CD4-positive, alpha-beta T cell treated with Interleukin-4 for 1 hour (primary cell): ENCODE results near the gene DGKH.

ENCODE experiments used
- DNase-seq, 2 donors: peaks; one replicate each; pipeline ENCODE4 v3.0.0-alpha.2; 2020 to 2022

Gene DGKH

DNA sequence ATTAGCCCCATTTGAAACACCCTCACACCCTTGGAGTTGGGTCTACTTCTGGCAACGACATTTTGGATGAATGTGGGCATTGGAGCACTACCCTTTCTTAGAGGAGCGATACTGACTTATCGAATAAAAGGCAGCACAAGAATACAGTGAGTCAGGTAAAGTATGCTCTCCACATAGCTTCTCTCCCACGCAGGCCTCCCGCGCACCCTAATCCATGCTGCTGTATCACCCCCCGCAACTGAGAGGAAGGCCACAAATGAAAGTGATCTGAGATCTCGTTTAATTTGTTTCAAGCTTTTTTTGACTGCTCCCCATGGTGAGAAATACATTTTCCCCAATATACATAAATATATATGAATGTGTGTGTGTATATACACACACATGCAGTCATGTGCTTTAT, 198.1 kb downstream of the DGKH start:
- DNase-seq: no peak

DNA sequence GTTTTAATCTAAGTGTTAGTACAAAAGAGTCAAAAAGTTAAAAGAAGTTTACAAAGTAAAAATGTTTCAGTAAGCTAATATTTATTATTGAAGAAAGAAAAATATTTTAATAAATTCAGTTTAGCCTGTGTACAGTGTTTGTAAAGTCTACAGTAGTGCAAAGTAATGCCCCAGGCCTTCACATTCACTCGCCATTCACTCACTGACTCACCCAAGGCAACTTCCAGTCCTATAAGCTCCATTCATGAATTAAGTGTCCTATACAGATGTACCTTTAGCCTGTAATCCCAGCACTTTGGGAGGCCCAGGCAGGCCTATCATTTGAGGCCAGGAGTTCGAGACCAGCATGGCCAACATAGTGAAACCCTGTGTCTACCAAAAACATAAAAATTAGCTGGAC, 199.4 kb downstream of the DGKH start:
- DNase-seq: no peak

DNA sequence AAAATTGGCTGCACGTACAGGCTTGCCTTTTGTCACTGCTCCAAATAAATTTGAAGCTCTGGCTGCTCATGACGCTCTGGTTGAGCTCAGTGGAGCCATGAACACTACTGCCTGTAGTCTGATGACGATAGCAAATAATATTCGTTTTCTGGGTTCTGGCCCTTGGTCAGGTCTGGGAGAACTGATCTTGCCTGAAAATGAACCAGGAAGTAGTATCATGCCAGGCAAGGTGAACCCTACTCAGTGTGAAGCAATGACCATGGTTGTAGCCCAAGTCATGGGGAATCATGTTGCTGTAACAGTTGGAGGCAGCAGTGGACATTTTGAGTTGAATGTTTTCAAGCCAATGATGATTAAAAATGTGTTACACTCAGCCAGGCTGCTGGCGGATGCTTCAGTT, 207.4 kb downstream of the DGKH start:
- DNase-seq: no peak

DNA sequence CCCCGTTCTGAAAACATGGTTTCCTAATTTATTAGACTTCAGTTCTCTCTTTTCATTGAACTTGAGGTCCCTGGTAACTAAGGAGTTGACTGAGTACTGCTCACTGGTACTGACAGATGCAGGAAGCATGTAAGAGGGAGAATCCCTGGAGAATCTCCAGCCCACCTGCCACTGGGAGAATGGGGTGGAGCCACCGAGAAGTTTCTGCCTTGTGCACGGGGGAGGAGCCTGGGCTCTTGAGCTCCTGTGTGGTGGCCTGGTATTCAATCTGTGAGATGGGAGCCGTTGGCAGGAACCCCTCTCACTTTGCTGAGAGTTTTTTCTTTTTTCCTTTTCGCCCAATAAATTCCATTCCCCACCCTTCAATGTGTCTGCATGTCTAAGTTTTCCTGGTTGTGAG, 210.3 kb downstream of the DGKH start:
- no peak for DNase-seq

DNA sequence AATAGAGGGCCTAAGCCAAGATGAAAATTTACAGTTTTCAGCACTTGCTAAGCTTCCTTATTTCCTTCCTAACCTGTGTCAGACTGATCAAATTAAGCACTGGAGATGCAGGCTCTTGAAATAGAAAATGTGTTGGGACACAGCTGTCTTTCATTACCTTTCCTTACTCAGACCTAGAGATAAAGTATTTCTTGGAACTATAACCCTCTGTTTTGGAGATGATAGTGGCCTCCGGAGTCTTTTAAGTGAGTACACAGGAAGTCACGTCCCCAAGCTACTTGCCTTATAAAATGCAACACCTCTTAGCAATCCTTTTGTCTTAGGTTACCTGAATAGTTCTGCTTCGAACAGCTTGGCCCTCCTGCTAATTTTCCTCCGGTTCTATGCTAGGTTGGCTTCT, 211.1 kb downstream of the DGKH start:
- DNase-seq: no peak

DNA sequence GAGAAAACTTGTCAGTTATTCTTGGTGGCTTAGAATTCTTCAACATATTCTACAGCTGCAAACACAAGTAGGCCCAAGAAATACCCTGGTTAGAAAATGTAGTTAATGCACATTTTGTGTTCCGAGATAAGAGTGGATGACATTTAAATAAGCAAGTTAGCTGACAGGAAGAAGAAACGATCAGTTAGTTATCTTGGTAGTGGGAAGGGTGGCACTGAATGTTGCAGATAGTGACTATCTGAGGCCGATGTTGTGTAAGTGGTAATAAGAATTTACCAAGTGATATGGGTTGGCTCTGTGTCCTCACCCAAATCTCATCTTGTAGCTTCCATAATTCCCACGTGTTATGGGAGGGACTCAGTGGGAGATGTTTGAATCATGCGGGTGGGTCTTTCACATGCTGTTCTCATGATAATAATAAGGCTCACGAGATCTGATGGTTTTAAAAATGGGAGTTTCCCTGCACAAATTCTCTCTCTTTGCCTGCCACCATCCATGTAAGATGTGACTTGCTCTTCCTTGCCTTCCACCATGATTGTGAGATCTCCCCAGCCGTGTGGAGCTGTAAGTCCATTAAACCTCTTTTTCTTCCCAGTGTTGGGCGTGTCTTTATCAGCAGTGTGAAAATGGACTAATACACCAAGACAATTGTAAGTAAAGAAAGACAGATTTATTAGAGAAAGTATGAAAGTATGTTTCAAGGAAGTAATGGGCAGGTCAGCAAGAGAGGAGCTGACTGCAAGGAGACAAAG, 212.6 kb downstream of the DGKH start:
- no peak for DNase-seq

DNA sequence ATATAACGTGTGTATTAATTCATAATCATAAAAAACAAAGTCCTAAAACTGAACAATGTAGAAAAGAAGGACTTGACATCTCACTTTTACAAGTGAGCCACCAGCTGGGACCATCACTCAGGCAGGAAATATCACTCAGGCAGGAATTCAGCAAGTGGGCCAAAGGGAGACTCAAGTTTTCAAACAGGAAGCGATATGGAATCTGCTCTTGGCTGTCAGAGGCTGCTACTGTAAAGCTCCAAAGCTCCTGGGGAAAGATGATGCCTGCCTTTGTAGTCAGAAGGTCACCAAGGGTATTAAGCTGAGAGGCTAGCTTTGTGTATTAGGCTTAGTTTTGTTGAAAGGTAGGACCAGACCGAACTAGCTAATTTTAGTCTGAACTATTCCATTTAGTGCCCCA, 218.0 kb downstream of the DGKH start:
- DNase-seq: no peak

DNA sequence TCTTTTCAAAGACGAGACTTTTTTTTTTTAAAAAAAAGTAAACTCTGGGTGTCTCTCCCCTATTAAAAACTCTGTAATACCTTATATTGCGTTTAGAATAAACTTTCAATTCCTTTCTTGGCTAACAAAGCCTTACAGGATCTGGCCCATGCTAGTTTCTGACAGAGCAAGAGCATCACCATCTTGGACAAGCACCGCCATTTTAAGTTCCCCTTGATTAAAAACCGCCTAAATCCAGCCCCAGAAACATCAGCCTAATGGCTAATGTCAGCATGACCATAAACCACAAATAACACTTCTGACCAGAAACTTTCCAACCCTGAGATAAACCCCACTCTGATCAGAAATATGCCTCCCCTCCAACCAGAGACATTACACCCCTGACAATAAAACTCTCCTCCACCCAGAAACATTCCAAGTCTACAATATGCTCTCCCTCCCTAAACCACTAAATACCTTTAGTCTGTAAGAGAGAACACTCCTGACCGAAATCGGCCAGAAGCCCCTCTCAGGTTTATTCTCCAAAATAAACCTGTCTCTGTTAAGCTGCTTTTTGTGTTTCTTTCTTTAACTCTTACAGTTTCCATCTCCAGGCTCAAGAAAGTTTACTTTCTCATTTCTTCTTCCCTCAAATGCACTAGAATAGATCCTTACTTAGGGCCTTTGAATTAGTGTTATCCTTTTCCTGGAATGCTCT, 221.9 kb downstream of the DGKH start:
- DNase-seq: no peak

DNA sequence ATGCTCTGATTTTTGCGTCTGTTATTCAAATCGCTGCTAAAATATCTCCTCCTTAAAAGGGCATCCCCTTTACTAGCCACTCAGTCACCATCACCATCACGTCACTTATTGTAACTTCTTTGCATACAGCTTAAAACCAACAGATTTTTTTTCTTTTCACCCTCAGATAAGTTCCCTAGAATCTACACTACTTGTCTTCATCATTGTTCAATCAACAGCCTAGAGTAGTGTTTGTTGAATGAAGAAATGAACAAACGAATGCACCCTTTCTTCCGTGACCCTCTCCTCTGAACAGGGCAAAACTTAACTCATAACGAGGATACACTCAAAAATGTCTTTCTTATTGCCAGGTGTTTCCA, 222.4 kb downstream of the DGKH start:
- DNase-seq: no peak

DNA sequence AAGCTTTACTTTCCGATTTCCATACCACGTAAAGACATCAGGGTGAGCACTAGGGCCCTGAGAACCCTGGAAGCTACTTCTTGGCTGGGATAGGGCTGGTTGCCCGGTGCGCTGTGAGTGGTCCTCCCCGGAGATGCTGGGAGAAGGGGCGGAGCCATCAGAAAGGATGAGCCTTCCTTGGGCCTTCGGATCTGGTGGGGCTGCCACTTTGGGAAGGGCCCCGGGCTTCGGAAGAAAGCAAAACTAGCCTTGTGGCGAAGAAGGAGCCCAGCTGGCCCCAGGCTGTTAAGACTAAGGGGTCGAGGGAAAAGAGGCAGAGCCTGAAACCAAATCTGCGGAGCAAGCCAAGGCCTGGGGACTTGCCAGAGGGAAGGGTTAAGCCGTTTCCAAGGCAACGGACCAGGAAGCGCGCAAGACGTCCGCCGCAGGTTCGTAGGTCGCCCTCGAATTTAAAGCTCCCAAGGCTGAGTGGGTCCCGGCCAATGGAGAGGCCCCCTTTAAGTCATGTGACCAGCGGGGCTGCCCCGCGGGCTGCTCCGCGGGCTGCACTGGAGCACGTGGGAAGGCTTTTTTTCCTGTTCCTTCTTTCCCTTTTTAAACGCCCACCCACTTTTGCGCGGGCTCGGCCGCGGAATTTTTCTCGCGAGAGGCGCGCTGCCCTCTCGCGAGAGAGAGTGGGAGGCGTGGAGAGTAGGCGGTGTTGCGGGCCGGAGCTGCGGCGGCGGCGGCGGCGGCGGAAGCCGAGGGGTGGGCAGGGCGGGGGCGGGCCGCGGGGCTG, 223.1 kb downstream of the DGKH start:
- DNase-seq: peak; percentile 97 to 98

DNA sequence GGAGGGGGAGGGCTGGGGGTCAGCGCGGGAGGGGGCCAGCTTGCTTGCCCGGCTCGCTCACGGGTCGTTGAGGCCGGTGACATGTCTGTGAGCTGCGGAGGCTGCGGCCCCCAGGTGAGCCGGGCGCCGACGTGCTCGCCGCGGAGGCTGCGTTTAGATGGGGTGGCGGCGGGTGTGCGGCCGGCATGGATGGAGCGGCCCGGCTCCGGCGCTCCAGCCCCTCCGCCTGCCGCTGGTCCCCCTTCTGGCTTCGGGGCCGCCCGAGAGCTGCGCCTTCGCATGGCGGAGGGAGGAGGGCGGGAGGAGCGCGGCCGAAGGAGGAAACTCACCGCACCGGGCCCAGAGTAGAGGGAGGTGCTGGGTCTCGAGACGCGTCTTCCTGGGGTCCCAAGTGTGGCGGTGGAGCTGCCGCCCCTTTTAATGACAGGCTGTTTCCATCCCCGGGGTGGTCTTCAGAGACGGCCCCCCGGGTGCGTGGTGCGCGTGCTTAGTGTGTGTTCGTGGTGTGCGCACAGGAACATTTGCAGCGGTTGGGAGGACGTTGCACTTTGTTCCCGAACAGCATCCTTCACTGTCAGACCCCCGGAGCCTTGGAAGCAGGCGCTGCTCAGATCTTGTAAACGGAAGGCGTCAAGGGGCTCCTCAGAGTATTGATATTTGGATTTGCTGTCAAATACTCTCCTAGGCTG, 223.8 kb downstream of the DGKH start, which contains the start of gene AKAP11:
Gene AKAP11, plus strand, starts transcription at position 38 of the 689 bp plus-strand sequence. CDS start 14,197 bp downstream, outside the sequence.
- DNase-seq: peak in 1 of 2 donors; percentile 41

DNA sequence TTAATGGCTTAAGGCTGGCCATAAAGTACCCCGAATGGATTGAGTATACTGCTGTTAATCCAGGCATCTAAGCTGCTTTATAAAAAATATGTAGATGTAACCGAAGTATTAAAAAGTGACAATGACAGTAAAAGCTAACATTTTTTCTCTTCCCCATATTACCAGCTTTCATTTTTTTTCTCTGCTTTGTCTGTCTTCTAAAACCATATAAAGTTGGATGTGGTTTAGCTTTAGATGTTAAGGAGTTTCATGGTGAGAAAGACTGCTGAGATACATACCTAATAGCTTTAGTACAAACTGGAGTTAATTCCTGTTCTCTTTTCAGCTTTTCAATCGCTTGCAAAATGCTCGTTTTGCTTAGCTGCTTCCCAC, 224.3 kb downstream of the DGKH start:
- DNase-seq: peak in 1 of 2 donors; percentile 33

DNA sequence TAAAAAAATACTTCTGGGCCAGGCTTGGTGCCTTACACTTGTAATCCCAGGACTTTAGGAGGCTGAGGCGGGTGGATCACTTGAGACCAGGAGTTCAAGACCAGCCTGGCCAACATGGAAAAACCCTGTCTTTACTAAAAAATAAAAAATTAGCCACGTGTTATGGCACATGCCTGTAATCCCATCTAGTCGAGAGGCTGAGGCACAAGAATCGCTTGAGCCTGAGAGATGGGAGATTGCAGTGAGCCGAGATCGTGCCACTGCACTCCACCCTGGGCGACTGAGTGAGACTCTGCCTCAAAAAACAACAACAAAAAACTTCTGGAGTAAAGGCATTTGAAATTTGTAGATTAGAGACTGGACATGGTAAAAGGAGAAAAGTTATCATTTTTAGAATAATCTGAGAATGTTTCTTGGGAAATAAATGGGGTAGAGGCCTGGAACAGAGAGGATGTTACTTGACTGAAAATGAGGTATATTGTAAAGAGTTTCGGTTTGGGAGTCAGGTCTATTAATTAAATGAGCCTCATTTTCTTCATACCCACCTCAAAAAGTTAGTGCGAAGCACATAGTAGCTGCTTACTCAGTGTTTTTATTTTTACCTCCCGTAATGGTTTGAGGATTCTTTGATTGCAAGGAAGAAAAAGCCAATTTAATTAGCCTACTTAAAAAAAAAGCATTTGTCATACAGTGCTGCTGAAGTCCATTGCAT, 226.1 kb downstream of the DGKH start:
- no peak for DNase-seq

DNA sequence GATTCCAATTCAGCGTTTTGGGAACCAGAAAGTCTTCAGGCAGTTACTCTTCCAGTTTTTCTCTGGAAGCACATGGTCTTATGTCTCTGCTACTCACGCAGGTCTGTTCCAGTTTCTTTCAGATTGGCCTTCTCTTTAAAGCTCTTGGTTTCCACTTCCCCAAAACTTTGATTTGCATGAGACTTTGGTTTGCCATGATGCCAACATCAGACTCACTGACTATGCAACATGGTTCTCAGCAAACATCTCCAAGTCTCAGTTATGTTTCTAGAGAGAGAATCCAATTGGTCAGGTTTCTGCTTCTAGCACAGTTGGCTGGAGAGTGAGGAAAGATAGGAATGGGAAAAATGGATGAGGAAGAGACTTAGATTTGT, 226.6 kb downstream of the DGKH start:
- DNase-seq: peak; percentile 21 to 23

DNA sequence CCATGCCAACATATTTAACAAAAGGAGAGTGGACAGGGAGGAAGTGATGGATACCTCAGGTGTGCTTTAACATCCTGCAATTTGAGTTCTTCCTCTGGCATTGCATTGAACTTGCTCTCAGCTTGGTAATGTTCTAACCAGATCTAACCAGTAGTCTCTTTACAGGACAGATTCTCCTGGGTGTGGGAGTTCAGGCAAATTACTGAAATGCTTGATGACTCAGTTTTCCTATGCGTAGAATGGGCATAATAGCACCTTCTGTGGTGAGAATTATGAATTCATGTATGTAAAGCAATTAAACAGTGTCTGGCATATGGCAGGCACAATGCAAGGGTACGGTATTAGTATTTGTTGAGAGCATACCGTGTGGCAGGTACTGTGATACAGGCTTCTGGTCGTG, 227.1 kb downstream of the DGKH start:
- DNase-seq: peak in 1 of 2 donors; percentile 26

DNA sequence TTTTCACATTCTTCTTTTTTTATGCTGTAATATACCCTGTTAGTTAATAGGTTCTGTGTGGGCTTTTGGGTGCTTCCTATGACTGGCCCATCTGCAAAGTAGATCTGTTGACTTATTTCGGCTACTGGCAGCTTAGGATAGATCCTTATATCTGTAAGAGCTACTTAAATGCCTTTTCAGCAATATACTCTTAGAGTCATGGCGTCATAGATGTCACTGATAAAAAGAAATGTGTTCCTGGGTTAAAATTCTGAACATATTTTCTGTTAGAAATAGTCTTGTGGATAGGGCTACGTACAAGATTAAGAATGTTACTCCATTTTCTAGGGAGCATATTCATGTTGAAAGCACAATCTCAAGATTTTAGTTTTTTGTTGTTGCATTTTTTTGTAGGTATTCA, 228.2 kb downstream of the DGKH start:
- no peak for DNase-seq

DNA sequence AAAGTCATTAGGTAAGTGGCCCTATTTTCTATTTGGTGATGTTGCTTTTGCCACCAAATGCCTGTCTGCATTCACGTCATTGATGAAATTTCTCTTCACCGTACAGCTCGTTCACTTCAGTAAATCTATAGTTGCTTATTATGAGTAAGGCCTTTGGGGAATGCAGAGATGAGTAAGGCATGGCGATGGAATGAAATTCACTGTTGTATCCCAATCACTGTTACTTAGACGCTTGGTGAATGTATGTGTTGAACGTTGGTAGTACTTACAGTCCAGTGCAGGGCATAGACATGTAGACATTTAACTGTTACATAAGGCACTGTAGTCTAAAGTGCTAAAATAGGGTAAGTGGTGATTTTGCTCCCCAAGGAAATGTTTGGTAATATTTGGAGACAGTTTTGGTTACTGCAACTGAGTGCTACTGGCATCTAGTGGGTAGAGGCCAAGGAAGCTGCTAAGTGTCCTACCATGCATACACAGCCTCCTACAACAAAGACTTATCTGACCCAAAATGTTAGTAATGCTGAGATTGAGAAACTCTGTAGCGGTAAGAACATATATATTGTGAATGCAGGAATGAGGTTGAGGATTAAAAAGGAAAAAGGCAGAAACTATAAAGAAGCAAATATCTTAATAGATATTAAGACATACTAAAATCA, 229.3 kb downstream of the DGKH start:
- no peak for DNase-seq

DNA sequence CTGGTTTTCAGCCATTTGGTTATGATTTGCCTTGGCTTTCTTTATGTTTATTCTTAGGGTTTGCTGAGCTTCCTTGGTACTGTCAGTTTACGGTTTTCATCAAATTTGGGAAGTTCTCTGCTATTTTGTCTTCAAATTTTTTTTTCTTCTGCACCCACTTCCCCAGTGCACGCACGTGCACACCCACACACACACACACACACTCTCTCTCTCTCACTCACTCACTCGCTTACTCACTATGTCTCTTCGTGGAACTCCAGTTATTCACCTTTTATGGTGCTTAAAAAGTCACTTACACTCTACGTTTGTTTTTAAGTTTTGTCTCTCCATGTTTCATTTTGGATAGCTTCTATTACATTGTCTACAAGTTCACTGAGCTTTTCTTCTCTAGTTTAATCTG, 230.6 kb downstream of the DGKH start:
- DNase-seq: peak; percentile 30 to 42

DNA sequence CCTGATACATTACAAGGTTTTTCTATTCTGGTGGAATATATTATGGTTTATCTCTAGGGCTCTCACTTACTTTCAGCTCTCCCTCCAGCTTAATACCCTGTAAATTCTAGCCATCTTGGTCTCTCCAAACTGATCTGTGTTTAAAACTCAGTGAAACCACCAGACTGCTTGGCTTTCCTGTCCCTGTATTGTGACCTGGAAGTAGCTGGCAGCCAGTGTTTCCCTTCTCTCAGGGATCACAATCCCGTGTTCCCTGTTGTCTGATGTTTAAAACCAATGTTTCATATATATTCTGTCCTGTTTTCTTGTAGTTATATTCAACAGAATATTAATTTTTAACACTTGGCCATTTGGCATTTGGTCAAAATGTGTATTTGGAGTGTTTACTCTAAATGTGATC, 231.5 kb downstream of the DGKH start:
- DNase-seq: no peak

DNA sequence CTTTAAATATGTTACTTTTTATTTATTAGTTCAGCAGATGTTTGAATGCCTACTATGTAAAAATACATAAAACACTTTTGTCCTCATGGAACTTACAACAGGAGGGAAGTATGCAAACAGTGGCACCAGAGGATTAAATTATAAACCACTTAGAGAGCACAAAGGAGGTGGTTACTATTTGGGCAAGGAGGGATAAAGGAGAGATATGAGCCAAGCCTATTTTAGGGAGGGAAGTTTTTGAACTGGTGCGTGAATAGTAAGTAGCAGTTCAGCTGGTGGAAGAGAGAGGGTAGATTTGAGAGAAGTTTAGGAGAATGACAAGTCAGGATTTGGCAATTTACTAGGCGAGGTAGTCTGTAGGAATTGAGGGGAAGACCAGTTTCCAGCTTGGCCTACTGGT, 232.1 kb downstream of the DGKH start:
- no peak for DNase-seq

DNA sequence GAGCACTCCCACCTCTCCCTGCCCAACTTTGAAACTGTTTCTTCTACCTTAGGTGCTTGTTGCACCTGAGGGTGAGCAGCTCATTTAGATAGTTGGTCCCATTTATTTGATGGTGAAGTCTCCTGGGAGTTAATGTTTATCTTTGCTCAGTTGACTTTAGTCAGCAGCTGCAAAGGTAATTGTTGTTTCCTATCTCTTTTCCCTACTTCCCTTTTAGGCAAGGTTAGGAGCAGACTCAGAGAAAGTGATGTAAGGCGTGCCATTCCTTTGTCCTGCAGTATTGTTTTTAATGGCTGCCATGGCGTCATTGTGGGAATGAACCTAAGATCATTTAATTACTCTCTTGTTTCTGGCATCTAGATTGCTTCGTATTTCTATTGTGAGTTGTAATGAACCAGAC, 235.1 kb downstream of the DGKH start:
- DNase-seq: no peak

DNA sequence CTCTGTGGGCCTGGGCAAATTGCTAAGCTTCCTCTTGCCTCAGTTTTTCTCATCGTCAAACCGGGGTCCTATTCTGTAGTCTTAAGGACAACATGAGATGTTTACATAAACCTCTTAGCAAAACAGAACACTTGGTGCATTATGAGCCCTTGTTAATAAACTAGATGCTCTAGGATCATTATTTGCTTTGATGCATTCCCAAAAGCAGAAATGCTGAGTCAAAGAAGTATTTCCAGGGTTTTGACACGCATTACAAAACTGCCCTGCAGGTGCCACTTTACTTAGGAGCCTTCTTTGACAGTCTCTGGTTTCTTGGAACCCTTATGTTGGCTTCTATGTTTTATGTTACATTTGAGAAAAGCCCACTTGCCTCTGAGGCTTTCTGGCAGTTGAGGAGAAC, 235.6 kb downstream of the DGKH start:
- no peak for DNase-seq
